Tibial nerve (tissue), 4 donors: Measurements from ENCODE around the gene XIAP. TPM values are rescaled to one million over a fixed set of nuclear protein-coding genes. Genes with fewer than 3 reads are reported as not detected.
"Not testable (repeated sequence)": the region's sequence is repeated elsewhere in the genome, so short reads cannot be mapped to it uniquely, and the experiment has no call there.

ENCODE experiments used
- DNase-seq, 2 donors: peaks; one replicate each; pipeline ENCODE4 v3.0.0-alpha.2; 2019; ENCODE audit warnings: low spot score in 2 of 2
- H3K27ac ChIP-seq, 4 donors: fragments of 200-600 bp; sonication (generic) in 3 of 4; one replicate each; pipeline ENCODE4 v1.5.1; 2017 to 2019; ENCODE audit warnings: mild to moderate bottlenecking in 1 of 4
- H3K27me3 ChIP-seq, 2 donors: fragments of 200-600 bp; sonication (generic) in 1 of 2; one replicate each; pipeline versions ENCODE4 v1.5.1 to v1.6.0; 2017 to 2019
- H3K36me3 ChIP-seq, 3 donors: fragments of 200-600 bp; sonication (generic); one replicate each; pipeline ENCODE4 v1.5.1; 2018 to 2019
- H3K4me1 ChIP-seq, 4 donors: fragments of 200-600 bp; sonication (generic) in 3 of 4; one replicate each; pipeline ENCODE4 v1.5.1; 2017 to 2019
- H3K4me3 ChIP-seq, 4 donors: fragments of 200-600 bp; sonication (generic) in 3 of 4; one replicate each; pipeline ENCODE4 v1.5.1; 2017 to 2019; ENCODE audit warnings: mild to moderate bottlenecking in 1 of 4, moderate library complexity in 1 of 4
- H3K9me3 ChIP-seq, 4 donors: fragments of 200-600 bp; sonication (generic) in 3 of 4; one replicate each; pipeline ENCODE4 v1.5.1; 2017 to 2019
- EP300 ChIP-seq, 2 donors: sonication (generic); formaldehyde crosslinking; IDR thresholded peaks; one replicate each; pipeline ENCODE4 v1.6.1; 2017; ENCODE audit warnings: antibody characterized with exemption in 2 of 2, mild to moderate bottlenecking in 1 of 2
- POLR2A ChIP-seq, 2 donors: fragments of 450-650 bp; IDR thresholded peaks; one replicate each; pipeline ENCODE4 v1.6.1; 2017; ENCODE audit warnings: antibody characterized with exemption in 2 of 2, mild to moderate bottlenecking in 2 of 2, moderate library complexity in 2 of 2
- WGBS, 2 donors: methylation state at CpG; one replicate each; pipeline ENCODE4 v1.1.5; 2018; 5-methylcytosine and 5-hydroxymethylcytosine counted together
- total RNA-seq, 4 donors: library from RNA; depleted of rRNA; stranded (reverse); fragments of >200 nt; gene quantifications; one replicate each; pipeline ENCODE4 v1.1.0, GENCODE V29; 2016
- TF ChIP-seq, protein P1 (sequence below), 5 experiments: fragments of 200-600 bp in 3 of 5; fragments of 450-650 bp in 2 of 5; sonication (generic) in 3 of 5; IDR thresholded peaks; one replicate each; pipeline ENCODE4 v1.5.1; 2016 to 2019; ENCODE audit warnings: antibody characterized with exemption in 5 of 5, mild to moderate bottlenecking in 3 of 5, moderate library complexity in 2 of 5

Gene XIAP
- total RNA-seq, 4 donors from 2014 or later = 18.6 to 38.7 (median 30.4) TPM

DNA sequence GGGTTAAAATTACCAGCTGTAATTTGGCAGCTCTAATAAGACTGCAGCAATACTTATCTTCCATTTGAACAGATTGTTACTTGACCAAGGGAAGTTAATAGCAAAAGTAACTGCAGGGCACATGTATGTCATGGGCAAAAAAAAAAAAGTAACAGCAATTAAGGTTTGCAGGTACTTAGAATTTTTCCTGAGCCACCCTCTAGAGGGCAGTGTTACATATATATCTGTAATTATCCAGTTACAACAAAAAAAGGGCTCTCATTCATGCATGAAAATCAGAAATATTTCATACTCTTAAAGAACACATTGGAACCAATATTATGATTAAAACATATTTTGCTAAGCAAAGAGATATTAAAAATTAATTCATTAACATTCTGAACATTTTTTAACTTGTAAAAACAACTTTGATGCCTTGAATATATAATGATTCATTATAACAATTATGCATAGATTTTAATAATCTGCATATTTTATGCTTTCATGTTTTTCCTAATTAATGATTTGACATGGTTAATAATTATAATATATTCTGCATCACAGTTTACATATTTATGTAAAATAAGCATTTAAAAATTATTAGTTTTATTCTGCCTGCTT lies 25.1 kb downstream of the XIAP start:
- H3K27me3 ChIP-seq = no peaks in the 10 kb centered on the region
- no peaks in the 10 kb centered on the region for H3K9me3 ChIP-seq
- H3K27ac ChIP-seq = no peak overlapping the region
- no peak for TF ChIP-seq POLR2A (IDR thresholded peaks at IDR 0.05)
- TF ChIP-seq, protein P1, sequence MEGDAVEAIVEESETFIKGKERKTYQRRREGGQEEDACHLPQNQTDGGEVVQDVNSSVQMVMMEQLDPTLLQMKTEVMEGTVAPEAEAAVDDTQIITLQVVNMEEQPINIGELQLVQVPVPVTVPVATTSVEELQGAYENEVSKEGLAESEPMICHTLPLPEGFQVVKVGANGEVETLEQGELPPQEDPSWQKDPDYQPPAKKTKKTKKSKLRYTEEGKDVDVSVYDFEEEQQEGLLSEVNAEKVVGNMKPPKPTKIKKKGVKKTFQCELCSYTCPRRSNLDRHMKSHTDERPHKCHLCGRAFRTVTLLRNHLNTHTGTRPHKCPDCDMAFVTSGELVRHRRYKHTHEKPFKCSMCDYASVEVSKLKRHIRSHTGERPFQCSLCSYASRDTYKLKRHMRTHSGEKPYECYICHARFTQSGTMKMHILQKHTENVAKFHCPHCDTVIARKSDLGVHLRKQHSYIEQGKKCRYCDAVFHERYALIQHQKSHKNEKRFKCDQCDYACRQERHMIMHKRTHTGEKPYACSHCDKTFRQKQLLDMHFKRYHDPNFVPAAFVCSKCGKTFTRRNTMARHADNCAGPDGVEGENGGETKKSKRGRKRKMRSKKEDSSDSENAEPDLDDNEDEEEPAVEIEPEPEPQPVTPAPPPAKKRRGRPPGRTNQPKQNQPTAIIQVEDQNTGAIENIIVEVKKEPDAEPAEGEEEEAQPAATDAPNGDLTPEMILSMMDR (IDR thresholded peaks at IDR 0.05) = peak in 4 of 5 experiments; percentile 11 to 55 (median 42)
- H3K4me1 ChIP-seq = no peaks in the 10 kb centered on the region
- H3K4me3 ChIP-seq = no peak overlapping the region
- H3K36me3 ChIP-seq = no peaks in the 10 kb centered on the region
- DNase-seq = peak in 1 of 2 donors; percentile 50

DNA sequence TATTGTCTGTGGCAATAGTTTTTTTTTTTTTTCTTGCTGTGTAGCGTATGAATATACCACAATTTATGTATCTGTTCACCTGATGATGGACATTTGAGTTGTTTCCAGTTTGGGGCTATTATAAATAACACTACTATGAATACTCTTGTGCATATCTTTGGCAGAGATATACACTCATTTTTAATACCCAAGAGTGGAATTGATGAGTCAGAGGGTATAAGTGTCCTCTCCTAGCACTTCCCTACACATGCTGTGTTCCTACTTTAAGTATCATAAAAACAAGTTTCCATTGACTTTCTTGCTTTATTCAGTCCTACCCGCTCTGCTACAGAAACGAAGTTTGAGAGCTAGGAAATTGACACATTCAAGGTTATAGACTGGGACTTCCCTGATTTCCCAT lies 39.8 kb downstream of the XIAP start:
- Histone ChIP-seq H3K4me3 (no peak overlapping the region), H3K4me1 (no peaks in the 10 kb centered on the region), H3K27me3 (no peaks in the 10 kb centered on the region), H3K27ac (no peak overlapping the region), H3K36me3 (peaks cover 0 to 40% (median 0%) of the 10 kb centered on the region in 3 donors), H3K9me3 (no peaks in the 10 kb centered on the region)
- TF ChIP-seq POLR2A (IDR thresholded peaks at IDR 0.05) (no peak), EP300 (IDR thresholded peaks at IDR 0.05) (no peak)
- TF ChIP-seq, protein P1 (IDR thresholded peaks at IDR 0.05) = no peak
- 69 to 75% methylated on average over 3 of the region's 3 CpGs for WGBS, 2 donors
- DNase-seq = no peak

DNA sequence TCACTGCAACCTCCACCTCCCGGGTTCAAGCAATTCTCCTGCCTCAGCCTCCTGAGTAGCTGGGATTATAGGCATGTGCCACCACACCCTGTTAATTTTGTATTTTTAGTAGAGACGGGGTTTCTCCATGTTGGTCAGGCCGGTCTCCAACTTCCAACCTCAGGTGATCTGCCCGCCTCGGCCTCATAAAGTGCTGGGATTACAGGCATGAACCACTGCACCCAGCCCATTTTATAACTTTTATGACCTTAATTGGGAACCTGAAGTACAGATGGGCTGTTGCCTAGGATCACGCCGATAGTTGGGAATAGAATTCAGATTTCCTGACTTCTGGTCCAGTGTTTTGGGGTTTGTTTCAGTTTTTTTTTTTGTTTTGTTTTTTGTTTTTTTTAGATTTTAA lies 43.4 kb downstream of the XIAP start:
- not testable (repeated sequence) for H3K4me3 ChIP-seq

DNA sequence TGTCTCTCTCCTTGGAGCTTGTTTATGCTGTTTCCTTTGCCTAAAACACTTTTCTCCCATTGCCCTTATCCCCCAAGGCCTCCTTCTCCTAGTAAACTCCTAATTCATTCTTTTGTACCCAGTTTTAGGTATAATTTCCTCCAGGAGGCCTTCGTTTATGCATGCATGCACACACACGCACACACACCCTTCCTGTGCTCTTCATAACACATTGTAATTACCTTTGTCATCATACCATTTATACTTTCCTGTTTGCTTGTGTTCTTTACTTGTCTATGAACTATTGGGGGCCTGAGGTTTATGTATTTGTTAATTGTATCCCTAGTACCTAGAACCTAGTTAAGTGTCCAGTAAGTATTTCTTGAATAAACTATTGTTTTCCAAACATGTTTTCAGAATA lies 45.5 kb downstream of the XIAP start:
- no peak overlapping the region for H3K27ac ChIP-seq

More for the DNA sequence above, 43.4 kb downstream of the XIAP start:
- not testable (repeated sequence) for H3K4me1 ChIP-seq, DNase-seq, H3K27ac ChIP-seq, H3K9me3 ChIP-seq, H3K27me3 ChIP-seq
- WGBS, 2 donors = 87 to 96% methylated on average over 7 of the region's 7 CpGs
- peaks cover 0 to 28% (median 0%) of the 10 kb centered on the region in 3 donors for H3K36me3 ChIP-seq

DNA sequence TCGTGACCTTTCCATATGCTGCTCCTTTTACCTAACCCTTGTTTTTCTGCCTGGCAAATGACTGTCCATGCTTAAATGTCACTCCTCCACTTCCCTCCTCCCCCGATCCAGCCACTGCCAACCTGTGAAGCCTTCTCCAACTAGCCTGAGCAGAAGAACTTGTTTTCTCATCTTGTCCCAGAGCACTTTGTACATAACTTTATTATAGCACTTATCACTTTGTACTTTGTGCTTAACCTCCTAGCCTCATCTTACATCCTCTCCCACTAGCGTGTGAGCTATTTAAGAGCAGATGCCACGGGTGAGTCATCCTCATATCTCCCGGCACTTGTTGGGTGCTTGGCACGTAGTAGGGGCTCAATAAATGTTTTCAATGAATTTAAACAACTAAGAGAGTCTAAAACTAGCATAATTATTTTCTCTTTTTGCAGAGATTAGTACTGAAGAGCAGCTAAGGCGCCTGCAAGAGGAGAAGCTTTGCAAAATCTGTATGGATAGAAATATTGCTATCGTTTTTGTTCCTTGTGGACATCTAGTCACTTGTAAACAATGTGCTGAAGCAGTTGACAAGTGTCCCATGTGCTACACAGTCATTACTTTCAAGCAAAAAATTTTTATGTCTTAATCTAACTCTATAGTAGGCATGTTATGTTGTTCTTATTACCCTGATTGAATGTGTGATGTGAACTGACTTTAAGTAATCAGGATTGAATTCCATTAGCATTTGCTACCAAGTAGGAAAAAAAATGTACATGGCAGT lies 46.9 kb downstream of the XIAP start:
- Histone ChIP-seq H3K4me1 (no peaks in the 10 kb centered on the region), H3K27ac (no peak overlapping the region), H3K27me3 (no peaks in the 10 kb centered on the region), H3K9me3 (no peaks in the 10 kb centered on the region), H3K4me3 (no peak overlapping the region), H3K36me3 (peaks cover 0 to 12% (median 0%) of the 10 kb centered on the region in 3 donors)
- WGBS, 2 donors = 60 to 84% methylated on average over 8 of the region's 8 CpGs
- TF ChIP-seq, protein P1 (IDR thresholded peaks at IDR 0.05) = no peak
- no peak for TF ChIP-seq EP300 (IDR thresholded peaks at IDR 0.05)
- no peak for TF ChIP-seq POLR2A (IDR thresholded peaks at IDR 0.05)
- no peak for DNase-seq

More for the DNA sequence above, 45.5 kb downstream of the XIAP start:
- Histone ChIP-seq H3K4me3 (no peak overlapping the region), H3K4me1 (no peaks in the 10 kb centered on the region), H3K27me3 (no peaks in the 10 kb centered on the region), H3K9me3 (no peaks in the 10 kb centered on the region), H3K36me3 (peaks cover 0 to 24% (median 0%) of the 10 kb centered on the region in 3 donors)
- WGBS, 2 donors = 57 to 63% methylated on average over 2 of the region's 2 CpGs
- no peak for TF ChIP-seq EP300 (IDR thresholded peaks at IDR 0.05)
- TF ChIP-seq, protein P1 (IDR thresholded peaks at IDR 0.05) = no peak
- no peak for TF ChIP-seq POLR2A (IDR thresholded peaks at IDR 0.05)
- no peak for DNase-seq
